OCI-LY7 (cell line): ENCODE measurements around the gene RP9. TPM values are rescaled to one million over a fixed set of nuclear protein-coding genes. Genes with fewer than 3 reads are reported as not detected.

Experiments
- BruUV-seq: library from RNA; stranded (reverse); fragments of 400-500 nt; replicated peaks from 2 replicates; lab custom pipeline; 2021; lab: Mats Ljungman, UMichigan
- CTCF ChIA-PET: fragments of 300-600 bp; sonication (Branson Sonifier 250); formaldehyde crosslinking; loops from one replicate; lab custom pipeline; 2022; ENCODE audit warnings: antibody characterized with exemption; ENCODE audit not compliant: unreplicated experiment; lab: Charles Lee
- POLR2A ChIA-PET: fragments of 300-600 bp; sonication (Branson Sonifier 250); formaldehyde crosslinking; loops from one replicate; lab custom pipeline; 2022; ENCODE audit warnings: antibody characterized with exemption; lab: Charles Lee
- DNase-seq: peaks from one replicate; pipeline ENCODE4 v3.0.0-alpha.2; 2015; ENCODE audit warnings: low spot score
- H2AFZ ChIP-seq: fragments of 200-600 bp; sonication (generic), shearing (Covaris generic); 2 replicates; pipeline ENCODE4 v1.6.1; 2014; ENCODE audit warnings: mild to moderate bottlenecking, antibody characterized with exemption, low read length, moderate library complexity
- H3K27ac ChIP-seq: fragments of 200-600 bp; sonication (generic); 2 replicates; pipeline ENCODE4 v1.5.1; 2014; ENCODE audit warnings: mixed run types, low read depth, mild to moderate bottlenecking, moderate library complexity, low read length, inconsistent platforms; ENCODE audit not compliant: poor library complexity, severe bottlenecking
- H3K36me3 ChIP-seq: fragments of 200-600 bp; sonication (generic); 2 replicates; pipeline ENCODE4 v1.6.1; 2014; ENCODE audit warnings: mild to moderate bottlenecking, antibody characterized with exemption, low read length, moderate library complexity, mixed read lengths; ENCODE audit not compliant: insufficient read depth
- H3K4me1 ChIP-seq: fragments of 200-600 bp; sonication (generic); 2 replicates; pipeline ENCODE4 v1.5.1; 2014; ENCODE audit warnings: mild to moderate bottlenecking, low read length; ENCODE audit not compliant: insufficient read depth, poor library complexity, severe bottlenecking
- H3K4me2 ChIP-seq: fragments of 200-600 bp; sonication (generic); 2 replicates; pipeline ENCODE4 v1.6.1; 2014; ENCODE audit warnings: mild to moderate bottlenecking, low read length
- H3K4me3 ChIP-seq: fragments of 200-600 bp; sonication (generic); 2 replicates; pipeline ENCODE4 v1.5.1; 2014; ENCODE audit warnings: mild to moderate bottlenecking, low read depth, low read length; ENCODE audit not compliant: poor library complexity, severe bottlenecking
- H3K79me2 ChIP-seq: fragments of 200-600 bp; sonication (generic); 2 replicates; pipeline ENCODE4 v1.6.1; 2016; ENCODE audit warnings: low read depth, mild to moderate bottlenecking, low read length, moderate library complexity, mixed read lengths; ENCODE audit not compliant: insufficient read depth
- H3K9me2 ChIP-seq: fragments of 200-600 bp; sonication (generic); 2 replicates; pipeline ENCODE4 v1.6.1; 2016; ENCODE audit warnings: mild to moderate bottlenecking, low read length, mixed read lengths; ENCODE audit not compliant: insufficient read depth
- H3K9me3 ChIP-seq: fragments of 200-600 bp; sonication (generic); 2 replicates; pipeline ENCODE4 v1.6.1; 2014; ENCODE audit warnings: mild to moderate bottlenecking, mixed run types, low read length, mixed read lengths
- H4K20me1 ChIP-seq: fragments of 200-600 bp; sonication (generic); 2 replicates; pipeline ENCODE4 v1.6.1; 2014; ENCODE audit warnings: mild to moderate bottlenecking, antibody characterized with exemption, low read length, moderate library complexity, mixed read lengths; ENCODE audit not compliant: insufficient read depth
- EZH2phosphoT487 ChIP-seq: fragments of 200-600 bp; sonication (generic); IDR thresholded peaks from 2 replicates; pipeline ENCODE4 v1.6.1; 2018; ENCODE audit warnings: low read depth, borderline replicate concordance, mild to moderate bottlenecking, mixed run types, antibody characterized with exemption, low read length, moderate library complexity, mixed read lengths
- intact Hi-C: fragments of 100-400 bp; cut with micrococcal nuclease; formaldehyde crosslinking; loops from one replicate; pipeline ENCODE4 v1.10.0; 2022; ENCODE audit not compliant: unreplicated experiment
- total RNA-seq, 2 experiments: library from RNA; depleted of rRNA in 1 of 2; stranded (reverse); fragments of >200 nt in 1 of 2; shearing (Covaris generic) in 1 of 2; gene quantifications; 2 replicates each; pipeline ENCODE4 v1.2.3, GENCODE V29; 2014 to 2022
- TF ChIP-seq, protein P1 (sequence below): fragments of 200-600 bp; sonication (generic); conservative IDR thresholded peaks from 2 replicates; pipeline ENCODE4 v1.5.1; 2014; ENCODE audit warnings: mild to moderate bottlenecking, antibody characterized with exemption, low read length, moderate library complexity, mixed read lengths

Gene RP9
- total RNA-seq, 2 experiments from 2014 or later = 22.0 to 23.3 TPM

DNA sequence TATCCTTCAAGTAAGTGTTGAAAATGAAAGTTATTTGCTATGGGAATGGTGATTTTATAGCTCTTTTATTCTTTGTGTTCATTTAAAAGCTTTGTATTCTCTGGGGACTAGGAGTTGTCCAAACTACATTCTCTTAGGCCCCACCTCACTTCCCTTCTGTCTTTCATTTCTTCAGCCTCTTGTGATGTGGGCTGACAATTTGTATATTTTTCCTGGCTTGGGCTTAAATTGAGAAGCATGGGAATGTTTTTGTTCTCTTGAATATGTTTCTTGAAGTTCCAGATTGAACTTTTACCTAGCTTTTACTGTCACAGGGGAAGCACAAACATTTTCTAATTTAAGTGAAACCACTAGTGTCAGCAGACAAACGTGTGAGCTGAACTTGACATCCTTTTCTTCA, 48.1 kb upstream of the RP9 start:
- Histone ChIP-seq H3K27ac (no peak overlapping the region), H3K4me2 (no peak overlapping the region), H3K9me2 (no peaks in the 10 kb centered on the region), H3K36me3 (no peaks in the 10 kb centered on the region), H4K20me1 (peaks cover 3% of the 10 kb centered on the region; the same call in 1 of the 2 replicates), H3K4me3 (no peak overlapping the region), H3K9me3 (no peaks in the 10 kb centered on the region), H3K79me2 (no peaks in the 10 kb centered on the region), H3K4me1 (no peaks in the 10 kb centered on the region), H2AFZ (no peak overlapping the region)
- ChIA-PET POLR2A (no interaction called here), CTCF (no interaction called here)
- intact Hi-C loops = no loop called here
- BruUV-seq = no TSS peak
- no peak for DNase-seq
- no peak for TF ChIP-seq EZH2phosphoT487
- TF ChIP-seq, protein P1, sequence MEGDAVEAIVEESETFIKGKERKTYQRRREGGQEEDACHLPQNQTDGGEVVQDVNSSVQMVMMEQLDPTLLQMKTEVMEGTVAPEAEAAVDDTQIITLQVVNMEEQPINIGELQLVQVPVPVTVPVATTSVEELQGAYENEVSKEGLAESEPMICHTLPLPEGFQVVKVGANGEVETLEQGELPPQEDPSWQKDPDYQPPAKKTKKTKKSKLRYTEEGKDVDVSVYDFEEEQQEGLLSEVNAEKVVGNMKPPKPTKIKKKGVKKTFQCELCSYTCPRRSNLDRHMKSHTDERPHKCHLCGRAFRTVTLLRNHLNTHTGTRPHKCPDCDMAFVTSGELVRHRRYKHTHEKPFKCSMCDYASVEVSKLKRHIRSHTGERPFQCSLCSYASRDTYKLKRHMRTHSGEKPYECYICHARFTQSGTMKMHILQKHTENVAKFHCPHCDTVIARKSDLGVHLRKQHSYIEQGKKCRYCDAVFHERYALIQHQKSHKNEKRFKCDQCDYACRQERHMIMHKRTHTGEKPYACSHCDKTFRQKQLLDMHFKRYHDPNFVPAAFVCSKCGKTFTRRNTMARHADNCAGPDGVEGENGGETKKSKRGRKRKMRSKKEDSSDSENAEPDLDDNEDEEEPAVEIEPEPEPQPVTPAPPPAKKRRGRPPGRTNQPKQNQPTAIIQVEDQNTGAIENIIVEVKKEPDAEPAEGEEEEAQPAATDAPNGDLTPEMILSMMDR = no peak

DNA sequence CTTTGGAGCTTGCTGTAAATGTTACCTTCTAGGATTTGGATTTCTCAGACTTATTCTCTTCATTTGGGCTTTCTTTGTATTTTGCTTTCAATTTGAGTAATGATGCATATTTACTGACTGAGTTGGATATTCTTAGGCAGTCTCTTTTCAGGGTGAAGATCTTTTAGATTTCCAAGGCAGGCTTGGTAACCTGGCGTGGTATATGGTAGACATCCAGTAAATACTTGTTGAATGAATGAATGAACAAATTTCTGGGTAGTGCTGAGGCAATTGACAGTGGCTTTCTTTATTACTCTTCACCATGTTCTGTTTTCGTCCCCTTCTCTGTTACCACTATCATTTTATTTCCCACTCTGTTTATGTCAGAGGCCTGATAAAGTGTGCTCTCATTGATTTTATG, 47.2 kb upstream of the RP9 start:
- no peak overlapping the region for H3K27ac ChIP-seq
- no TSS peak for BruUV-seq
- no peak overlapping the region for H2AFZ ChIP-seq
- no peaks in the 10 kb centered on the region for H3K4me1 ChIP-seq
- H3K9me3 ChIP-seq = no peaks in the 10 kb centered on the region
- H3K4me2 ChIP-seq = no peak overlapping the region
- no peak overlapping the region for H3K4me3 ChIP-seq
- no peak for TF ChIP-seq EZH2phosphoT487
- TF ChIP-seq, protein P1 = no peak
- no peak for DNase-seq
- ChIA-PET CTCF (no interaction called here), POLR2A (no interaction called here)
- H4K20me1 ChIP-seq = peaks cover 3% of the 10 kb centered on the region; the same call in 1 of the 2 replicates
- intact Hi-C loops = no loop called here
- H3K79me2 ChIP-seq = no peaks in the 10 kb centered on the region
- no peaks in the 10 kb centered on the region for H3K9me2 ChIP-seq
- H3K36me3 ChIP-seq = no peaks in the 10 kb centered on the region

DNA sequence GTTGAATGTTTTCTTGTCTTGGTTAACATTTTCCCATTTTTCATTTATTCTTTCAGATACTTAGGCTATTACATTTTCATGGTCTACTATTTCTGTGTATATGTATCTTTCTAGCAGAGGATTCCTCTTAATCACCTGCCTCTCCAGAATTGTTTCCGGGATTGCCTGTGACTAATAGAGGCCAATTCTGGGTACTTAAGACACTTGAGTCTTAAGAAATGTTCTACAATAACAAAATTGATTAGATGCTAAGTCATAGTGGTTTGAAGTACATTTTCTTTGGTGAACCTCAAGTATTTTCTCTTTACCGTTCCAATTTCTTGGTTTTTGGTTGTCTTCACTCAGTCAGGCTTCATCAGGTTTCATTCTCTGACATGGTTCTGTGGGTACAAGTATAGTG, 46.6 kb upstream of the RP9 start:
- Histone ChIP-seq H3K4me1 (no peaks in the 10 kb centered on the region), H2AFZ (no peak overlapping the region), H3K4me3 (no peak overlapping the region), H3K36me3 (no peaks in the 10 kb centered on the region), H4K20me1 (peaks cover 3% of the 10 kb centered on the region; the same call in 1 of the 2 replicates), H3K4me2 (no peak overlapping the region), H3K9me3 (no peaks in the 10 kb centered on the region), H3K27ac (no peak overlapping the region), H3K9me2 (no peaks in the 10 kb centered on the region), H3K79me2 (no peaks in the 10 kb centered on the region)
- ChIA-PET CTCF (no interaction called here), POLR2A (no interaction called here)
- intact Hi-C loops = no loop called here
- BruUV-seq = no TSS peak
- DNase-seq = no peak
- TF ChIP-seq, protein P1 = no peak
- no peak for TF ChIP-seq EZH2phosphoT487
